HEK293 (cell line): Measurements from ENCODE around the gene FFAR1.

ENCODE experiments used
- CTCF ChIA-PET: fragments of 350-600 bp; formaldehyde crosslinking; extraction: SDS; loops from one replicate; lab custom pipeline; 2021; ENCODE audit warnings: antibody characterized with exemption; lab: Yijun Ruan, JAX
- POLR2A ChIA-PET: fragments of 300-600 bp; formaldehyde crosslinking; extraction: SDS; loops from one replicate; lab custom pipeline; 2020; ENCODE audit warnings: antibody characterized with exemption, inconsistent platforms; lab: Yijun Ruan, JAX
- H3K27ac ChIP-seq: fragments of 200-500 bp; sonication (Bioruptor generic); 2 replicates; pipeline ENCODE4 v1.5.1; 2014; ENCODE audit warnings: low read depth, low read length, control low read depth, inconsistent platforms; ENCODE audit errors: extremely low read depth
- H3K36me3 ChIP-seq, 2 experiments: fragments of 200-500 bp in 1 of 2; sonication (Bioruptor generic) in 1 of 2; 1 replicate in 1 of 2; 2 replicates in 1 of 2; pipeline ENCODE4 v1.5.1; 2014 to 2017; ENCODE audit warnings: inconsistent platforms in 2 of 2, low read length in 2 of 2; ENCODE audit not compliant: control insufficient read depth in 2 of 2, insufficient read depth in 1 of 2
- H3K4me1 ChIP-seq: fragments of 200-500 bp; sonication (Bioruptor generic); 2 replicates; pipeline ENCODE4 v1.5.1; 2014; ENCODE audit warnings: mild to moderate bottlenecking, low read length, inconsistent platforms; ENCODE audit not compliant: control insufficient read depth, insufficient read depth
- H3K4me3 ChIP-seq: 2 replicates; pipeline ENCODE4 v1.5.1; 2011; ENCODE audit warnings: low read depth, mild to moderate bottlenecking, control low read depth, low read length, moderate library complexity
- H3K9me3 ChIP-seq: fragments of 200-500 bp; sonication (Bioruptor generic); 2 replicates; pipeline ENCODE4 v1.5.1; 2014; ENCODE audit warnings: low read depth, low read length, inconsistent platforms; ENCODE audit not compliant: control insufficient read depth, insufficient read depth
- ATF2 ChIP-seq: fragments of 450-650 bp; formaldehyde crosslinking; IDR thresholded peaks from 2 replicates; pipeline ENCODE4 v1.5.1; 2016; ENCODE audit warnings: missing biosample characterization, missing genetic modification characterization, low read depth
- HOXD13 ChIP-seq: sonication (generic); formaldehyde crosslinking; IDR thresholded peaks from 2 replicates; pipeline ENCODE4 v1.8.0; 2022; ENCODE audit warnings: missing genetic modification reagents, borderline replicate concordance
- MEIS1 ChIP-seq: sonication (generic); formaldehyde crosslinking; IDR thresholded peaks from 2 replicates; pipeline ENCODE4 v1.8.1; 2022; ENCODE audit warnings: missing genetic modification reagents, mild to moderate bottlenecking, borderline replicate concordance
- PBX3 ChIP-seq: sonication (generic); formaldehyde crosslinking; IDR thresholded peaks from 2 replicates; pipeline ENCODE4 v1.8.1; 2022; ENCODE audit warnings: mild to moderate bottlenecking, moderate library complexity, missing genetic modification reagents
- TRIM28 ChIP-seq: IDR thresholded peaks from 2 replicates; pipeline ENCODE4 v1.6.1; 2011; ENCODE audit warnings: low read length, control low read depth, borderline replicate concordance
- ZBTB6 ChIP-seq: fragments of 450-650 bp; formaldehyde crosslinking; IDR thresholded peaks from 2 replicates; pipeline ENCODE4 v1.5.1; 2017; ENCODE audit warnings: missing biosample characterization, missing genetic modification characterization
- ZNF114 ChIP-seq: fragments of 450-650 bp; formaldehyde crosslinking; IDR thresholded peaks from 2 replicates; pipeline ENCODE4 v1.5.0; 2017; ENCODE audit warnings: missing biosample characterization, missing genetic modification characterization
- ZNF140 ChIP-seq: fragments of 450-650 bp; formaldehyde crosslinking; IDR thresholded peaks from 2 replicates; pipeline ENCODE4 v1.5.1; 2016; ENCODE audit warnings: missing biosample characterization, missing genetic modification characterization
- ZNF18 ChIP-seq: fragments of 450-650 bp; formaldehyde crosslinking; IDR thresholded peaks from 2 replicates; pipeline ENCODE4 v1.5.1; 2016; ENCODE audit warnings: missing biosample characterization, missing genetic modification characterization
- ZNF266 ChIP-seq: fragments of 450-650 bp; formaldehyde crosslinking; IDR thresholded peaks from 2 replicates; pipeline ENCODE4 v1.5.1; 2016; ENCODE audit warnings: missing biosample characterization, missing genetic modification characterization, low read depth
- ZNF292 ChIP-seq: fragments of 450-650 bp; formaldehyde crosslinking; IDR thresholded peaks from 2 replicates; pipeline ENCODE4 v1.5.1; 2016; ENCODE audit warnings: low read depth, missing biosample characterization, missing genetic modification characterization, borderline replicate concordance
- ZNF362 ChIP-seq: fragments of 450-650 bp; formaldehyde crosslinking; IDR thresholded peaks from 2 replicates; pipeline ENCODE4 v1.5.1; 2016; ENCODE audit warnings: missing biosample characterization, missing genetic modification characterization
- ZNF48 ChIP-seq: fragments of 450-650 bp; formaldehyde crosslinking; IDR thresholded peaks from 2 replicates; pipeline ENCODE4 v1.5.1; 2016; ENCODE audit warnings: missing biosample characterization, missing genetic modification characterization
- ZNF488 ChIP-seq: fragments of 450-650 bp; formaldehyde crosslinking; IDR thresholded peaks from 2 replicates; pipeline ENCODE4 v1.5.1; 2016; ENCODE audit warnings: missing biosample characterization, missing genetic modification characterization
- ZNF544 ChIP-seq: fragments of 450-650 bp; formaldehyde crosslinking; IDR thresholded peaks from 2 replicates; pipeline ENCODE4 v1.5.0; 2017; ENCODE audit warnings: missing biosample characterization, missing genetic modification characterization
- ZNF548 ChIP-seq: fragments of 450-650 bp; formaldehyde crosslinking; IDR thresholded peaks from 2 replicates; pipeline ENCODE4 v1.5.1; 2016; ENCODE audit warnings: missing biosample characterization, missing genetic modification characterization
- ZNF555 ChIP-seq: fragments of 450-650 bp; formaldehyde crosslinking; conservative IDR thresholded peaks from 2 replicates; pipeline ENCODE4 v1.5.1; 2017; ENCODE audit warnings: missing biosample characterization, mild to moderate bottlenecking, missing genetic modification characterization, inconsistent platforms
- ZNF596 ChIP-seq: fragments of 450-650 bp; IDR thresholded peaks from 2 replicates; pipeline ENCODE4 v1.5.0; 2018; ENCODE audit warnings: missing biosample characterization, mild to moderate bottlenecking, missing genetic modification characterization, moderate library complexity
- ZNF610 ChIP-seq: fragments of 450-650 bp; formaldehyde crosslinking; IDR thresholded peaks from 2 replicates; pipeline ENCODE4 v1.5.1; 2016; ENCODE audit warnings: missing biosample characterization, missing genetic modification characterization, borderline replicate concordance
- ZNF623 ChIP-seq: fragments of 450-650 bp; formaldehyde crosslinking; IDR thresholded peaks from 2 replicates; pipeline ENCODE4 v1.5.1; 2016; ENCODE audit warnings: missing biosample characterization, missing genetic modification characterization
- ZNF704 ChIP-seq: fragments of 450-650 bp; formaldehyde crosslinking; IDR thresholded peaks from 2 replicates; pipeline ENCODE4 v1.5.1; 2016; ENCODE audit warnings: missing biosample characterization, missing genetic modification characterization

Gene FFAR1

GRCh38 chr19:35330475-35330874 is 17.2 kb upstream of the FFAR1 start (continued):
- TF ChIP-seq ZNF555: no peak
- TF ChIP-seq ZNF488 (tag by site-specific recombination): no peak
- no peak for TF ChIP-seq ZNF292 (tag by site-specific recombination)

GRCh38 chr19:35331551-35332214 is 16.0 kb upstream of the FFAR1 start:
- no peaks in the 10 kb centered on the region for H3K9me3 ChIP-seq
- no peaks in the 10 kb centered on the region for H3K36me3 ChIP-seq
- CTCF ChIA-PET: interaction anchor here (0.7 to 6.8 kb wide), 8 partner anchors 18 to 179 kb away, joined by 3 to 40 read pairs (median 4); no protein-coding TSS in a partner anchor
- H3K4me1 ChIP-seq: no peaks in the 10 kb centered on the region
- no peak overlapping the region for H3K27ac ChIP-seq
- no peak for TF ChIP-seq ZNF544
- no peak for TF ChIP-seq ATF2 (tag by site-specific recombination)
- TF ChIP-seq ZNF596 (tag by site-specific recombination): no peak
- no peak for TF ChIP-seq PBX3 (CRISPR knock-in tag)
- no peak for TF ChIP-seq ZNF548 (tag by site-specific recombination)
- TF ChIP-seq ZBTB6: no peak
- no peak for TF ChIP-seq ZNF18 (tag by site-specific recombination)
- no peak for TF ChIP-seq ZNF48
- no peak for TF ChIP-seq HOXD13 (CRISPR knock-in tag)
- TF ChIP-seq ZNF704 (tag by site-specific recombination): no peak
- no peak for TF ChIP-seq ZNF114
- TF ChIP-seq ZNF140 (tag by site-specific recombination): no peak
- TF ChIP-seq ZNF610 (tag by site-specific recombination): no peak
- TF ChIP-seq ZNF623 (tag by site-specific recombination): no peak
- no peak for TF ChIP-seq ZNF362 (tag by site-specific recombination)
- TF ChIP-seq TRIM28: no peak
- no peak for TF ChIP-seq ZNF266 (tag by site-specific recombination)
- no peak for TF ChIP-seq MEIS1 (CRISPR knock-in tag)
- POLR2A ChIA-PET: no interaction called here
- no peak overlapping the region for H3K4me3 ChIP-seq
